ENCODE measurements around the gene PLCB1. TPM values are rescaled to one million over a fixed set of nuclear protein-coding genes. Genes with fewer than 3 reads are reported as not detected.

PLCB1 gene
- total RNA-seq, 1 experiment from 2014 or later, result 11.3 TPM

- TF ChIP-seq, protein P1, sequence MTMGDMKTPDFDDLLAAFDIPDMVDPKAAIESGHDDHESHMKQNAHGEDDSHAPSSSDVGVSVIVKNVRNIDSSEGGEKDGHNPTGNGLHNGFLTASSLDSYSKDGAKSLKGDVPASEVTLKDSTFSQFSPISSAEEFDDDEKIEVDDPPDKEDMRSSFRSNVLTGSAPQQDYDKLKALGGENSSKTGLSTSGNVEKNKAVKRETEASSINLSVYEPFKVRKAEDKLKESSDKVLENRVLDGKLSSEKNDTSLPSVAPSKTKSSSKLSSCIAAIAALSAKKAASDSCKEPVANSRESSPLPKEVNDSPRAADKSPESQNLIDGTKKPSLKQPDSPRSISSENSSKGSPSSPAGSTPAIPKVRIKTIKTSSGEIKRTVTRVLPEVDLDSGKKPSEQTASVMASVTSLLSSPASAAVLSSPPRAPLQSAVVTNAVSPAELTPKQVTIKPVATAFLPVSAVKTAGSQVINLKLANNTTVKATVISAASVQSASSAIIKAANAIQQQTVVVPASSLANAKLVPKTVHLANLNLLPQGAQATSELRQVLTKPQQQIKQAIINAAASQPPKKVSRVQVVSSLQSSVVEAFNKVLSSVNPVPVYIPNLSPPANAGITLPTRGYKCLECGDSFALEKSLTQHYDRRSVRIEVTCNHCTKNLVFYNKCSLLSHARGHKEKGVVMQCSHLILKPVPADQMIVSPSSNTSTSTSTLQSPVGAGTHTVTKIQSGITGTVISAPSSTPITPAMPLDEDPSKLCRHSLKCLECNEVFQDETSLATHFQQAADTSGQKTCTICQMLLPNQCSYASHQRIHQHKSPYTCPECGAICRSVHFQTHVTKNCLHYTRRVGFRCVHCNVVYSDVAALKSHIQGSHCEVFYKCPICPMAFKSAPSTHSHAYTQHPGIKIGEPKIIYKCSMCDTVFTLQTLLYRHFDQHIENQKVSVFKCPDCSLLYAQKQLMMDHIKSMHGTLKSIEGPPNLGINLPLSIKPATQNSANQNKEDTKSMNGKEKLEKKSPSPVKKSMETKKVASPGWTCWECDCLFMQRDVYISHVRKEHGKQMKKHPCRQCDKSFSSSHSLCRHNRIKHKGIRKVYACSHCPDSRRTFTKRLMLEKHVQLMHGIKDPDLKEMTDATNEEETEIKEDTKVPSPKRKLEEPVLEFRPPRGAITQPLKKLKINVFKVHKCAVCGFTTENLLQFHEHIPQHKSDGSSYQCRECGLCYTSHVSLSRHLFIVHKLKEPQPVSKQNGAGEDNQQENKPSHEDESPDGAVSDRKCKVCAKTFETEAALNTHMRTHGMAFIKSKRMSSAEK (CRISPR knock-in tag; IDR thresholded peaks at IDR 0.05; ENCODE audit: borderline replicate concordance), result no peak
- no peak for TF ChIP-seq KAT7 (CRISPR knock-in tag; IDR thresholded peaks at IDR 0.05; ENCODE audit: borderline replicate concordance)
Measured at GRCh38 chr20:8783734-8784133, 651.7 kb downstream of the PLCB1 start (continued).

DNA sequence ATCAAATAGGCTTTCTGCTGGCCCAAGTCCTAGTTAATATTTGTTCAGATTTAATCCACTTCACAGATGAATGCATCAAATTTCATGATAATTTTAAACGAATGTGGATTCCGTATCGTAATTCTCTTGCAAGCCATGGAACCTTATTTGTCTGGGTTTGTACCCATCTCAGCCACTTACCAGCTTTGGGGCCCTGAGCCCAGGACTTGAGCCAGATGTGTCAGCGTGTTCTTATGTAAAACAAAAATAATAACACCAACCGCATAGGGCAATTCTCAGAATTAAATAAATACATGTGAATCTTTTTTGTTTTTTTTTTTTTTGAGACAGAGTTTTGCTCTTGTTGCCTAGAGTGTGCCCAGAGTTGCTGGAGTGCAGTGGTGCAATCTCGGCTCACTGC lies 654.3 kb downstream of the PLCB1 start:
- Mint-ChIP-seq H3K4me3 (no peak overlapping the region), H3K36me3 (0 out of 2 replicates have a peak, but pooled peaks cover 4% of the 10 kb centered on the region), H3K9me3 (peaks cover 9% of the 10 kb centered on the region), H3K4me1 (peaks cover 22% of the 10 kb centered on the region), H3K27me3 (ENCODE audit: low read depth) (no peaks in the 10 kb centered on the region), H3K27ac (no peak overlapping the region)
- TF ChIP-seq RORB (CRISPR knock-in tag; IDR thresholded peaks at IDR 0.05) (no peak), SOX15 (CRISPR knock-in tag; IDR thresholded peaks at IDR 0.05) (no peak), FOXJ3 (CRISPR knock-in tag; IDR thresholded peaks at IDR 0.05; ENCODE audit: borderline replicate concordance) (no peak), NFE2L1 (CRISPR knock-in tag; IDR thresholded peaks at IDR 0.05) (no peak), AFF4 (CRISPR knock-in tag; IDR thresholded peaks at IDR 0.05; ENCODE audit: borderline replicate concordance) (no peak), MYBL2 (CRISPR knock-in tag; IDR thresholded peaks at IDR 0.05) (no peak), PREB (CRISPR knock-in tag; IDR thresholded peaks at IDR 0.05; ENCODE audit: borderline replicate concordance) (no peak), FOXP1 (CRISPR knock-in tag; IDR thresholded peaks at IDR 0.05; ENCODE audit: borderline replicate concordance) (no peak)
- TF ChIP-seq, protein P2, sequence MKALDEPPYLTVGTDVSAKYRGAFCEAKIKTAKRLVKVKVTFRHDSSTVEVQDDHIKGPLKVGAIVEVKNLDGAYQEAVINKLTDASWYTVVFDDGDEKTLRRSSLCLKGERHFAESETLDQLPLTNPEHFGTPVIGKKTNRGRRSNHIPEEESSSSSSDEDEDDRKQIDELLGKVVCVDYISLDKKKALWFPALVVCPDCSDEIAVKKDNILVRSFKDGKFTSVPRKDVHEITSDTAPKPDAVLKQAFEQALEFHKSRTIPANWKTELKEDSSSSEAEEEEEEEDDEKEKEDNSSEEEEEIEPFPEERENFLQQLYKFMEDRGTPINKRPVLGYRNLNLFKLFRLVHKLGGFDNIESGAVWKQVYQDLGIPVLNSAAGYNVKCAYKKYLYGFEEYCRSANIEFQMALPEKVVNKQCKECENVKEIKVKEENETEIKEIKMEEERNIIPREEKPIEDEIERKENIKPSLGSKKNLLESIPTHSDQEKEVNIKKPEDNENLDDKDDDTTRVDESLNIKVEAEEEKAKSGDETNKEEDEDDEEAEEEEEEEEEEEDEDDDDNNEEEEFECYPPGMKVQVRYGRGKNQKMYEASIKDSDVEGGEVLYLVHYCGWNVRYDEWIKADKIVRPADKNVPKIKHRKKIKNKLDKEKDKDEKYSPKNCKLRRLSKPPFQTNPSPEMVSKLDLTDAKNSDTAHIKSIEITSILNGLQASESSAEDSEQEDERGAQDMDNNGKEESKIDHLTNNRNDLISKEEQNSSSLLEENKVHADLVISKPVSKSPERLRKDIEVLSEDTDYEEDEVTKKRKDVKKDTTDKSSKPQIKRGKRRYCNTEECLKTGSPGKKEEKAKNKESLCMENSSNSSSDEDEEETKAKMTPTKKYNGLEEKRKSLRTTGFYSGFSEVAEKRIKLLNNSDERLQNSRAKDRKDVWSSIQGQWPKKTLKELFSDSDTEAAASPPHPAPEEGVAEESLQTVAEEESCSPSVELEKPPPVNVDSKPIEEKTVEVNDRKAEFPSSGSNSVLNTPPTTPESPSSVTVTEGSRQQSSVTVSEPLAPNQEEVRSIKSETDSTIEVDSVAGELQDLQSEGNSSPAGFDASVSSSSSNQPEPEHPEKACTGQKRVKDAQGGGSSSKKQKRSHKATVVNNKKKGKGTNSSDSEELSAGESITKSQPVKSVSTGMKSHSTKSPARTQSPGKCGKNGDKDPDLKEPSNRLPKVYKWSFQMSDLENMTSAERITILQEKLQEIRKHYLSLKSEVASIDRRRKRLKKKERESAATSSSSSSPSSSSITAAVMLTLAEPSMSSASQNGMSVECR (CRISPR knock-in tag; IDR thresholded peaks at IDR 0.05; ENCODE audit: borderline replicate concordance), result no peak
- no peak for ATAC-seq
- ChIA-PET CTCF (no interaction called here), POLR2A (no interaction called here)
- no peak for DNase-seq (ENCODE audit: low spot score)

Measured in WTC11 (cell line).